HG02973 (cell line): ENCODE measurements around the gene PCYOX1L.

ENCODE experiments used
- ATAC-seq: cut with Tn5 transposase; IDR thresholded peaks from one replicate; pipeline ENCODE4 v1.9.1; 2021; ENCODE audit warnings: moderate library complexity; ENCODE audit not compliant: unreplicated experiment

Gene PCYOX1L, protein sequence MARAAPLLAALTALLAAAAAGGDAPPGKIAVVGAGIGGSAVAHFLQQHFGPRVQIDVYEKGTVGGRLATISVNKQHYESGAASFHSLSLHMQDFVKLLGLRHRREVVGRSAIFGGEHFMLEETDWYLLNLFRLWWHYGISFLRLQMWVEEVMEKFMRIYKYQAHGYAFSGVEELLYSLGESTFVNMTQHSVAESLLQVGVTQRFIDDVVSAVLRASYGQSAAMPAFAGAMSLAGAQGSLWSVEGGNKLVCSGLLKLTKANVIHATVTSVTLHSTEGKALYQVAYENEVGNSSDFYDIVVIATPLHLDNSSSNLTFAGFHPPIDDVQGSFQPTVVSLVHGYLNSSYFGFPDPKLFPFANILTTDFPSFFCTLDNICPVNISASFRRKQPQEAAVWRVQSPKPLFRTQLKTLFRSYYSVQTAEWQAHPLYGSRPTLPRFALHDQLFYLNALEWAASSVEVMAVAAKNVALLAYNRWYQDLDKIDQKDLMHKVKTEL

DNA sequence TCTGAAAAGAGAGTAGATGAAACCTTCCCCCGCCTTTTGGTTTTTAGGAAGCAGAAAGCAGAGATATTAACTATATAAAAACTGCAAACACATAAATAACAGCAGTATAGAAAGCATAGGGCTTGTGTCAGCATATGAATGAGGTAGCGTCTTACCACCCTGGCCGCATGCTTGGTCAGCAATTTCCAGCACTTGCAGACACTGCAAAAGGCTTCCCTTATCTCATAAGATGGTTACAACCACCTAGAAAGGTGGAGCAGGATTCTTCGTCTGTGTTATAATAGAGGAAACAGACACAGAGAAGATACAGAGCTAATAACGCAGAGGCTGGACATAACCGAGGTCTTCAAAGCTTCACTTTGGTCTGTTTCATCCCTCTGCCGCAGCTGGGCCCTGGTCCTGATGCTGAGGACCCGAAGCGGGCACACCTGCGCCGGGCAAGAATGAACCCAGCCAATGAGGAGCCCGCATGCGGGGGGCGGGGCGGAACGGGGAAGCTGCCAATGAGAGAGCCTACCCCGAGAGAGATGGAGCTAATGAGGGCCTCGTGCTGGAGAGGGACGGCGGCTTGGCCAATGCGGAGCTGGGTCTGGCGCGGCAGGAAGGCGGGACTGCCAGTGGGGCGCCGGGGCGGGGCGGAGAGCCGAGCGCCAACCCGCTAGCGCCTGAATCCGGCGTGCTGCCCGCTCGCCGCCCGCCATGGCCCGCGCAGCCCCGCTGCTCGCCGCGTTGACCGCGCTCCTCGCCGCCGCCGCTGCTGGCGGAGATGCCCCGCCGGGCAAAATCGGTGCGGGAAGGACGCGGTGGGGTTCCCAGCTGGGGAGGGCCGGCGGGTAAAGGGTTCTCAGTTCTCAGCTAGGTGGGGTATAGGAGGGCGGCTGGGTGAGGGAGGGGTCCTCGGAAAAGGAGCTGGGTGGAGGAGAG lies at the start of gene PCYOX1L:
PCYOX1L (plus strand) TSS at position 677 of the 924 bp plus-strand sequence; CDS start at position 700, 23 bp downstream.
- peak; percentile 99 for ATAC-seq

DNA sequence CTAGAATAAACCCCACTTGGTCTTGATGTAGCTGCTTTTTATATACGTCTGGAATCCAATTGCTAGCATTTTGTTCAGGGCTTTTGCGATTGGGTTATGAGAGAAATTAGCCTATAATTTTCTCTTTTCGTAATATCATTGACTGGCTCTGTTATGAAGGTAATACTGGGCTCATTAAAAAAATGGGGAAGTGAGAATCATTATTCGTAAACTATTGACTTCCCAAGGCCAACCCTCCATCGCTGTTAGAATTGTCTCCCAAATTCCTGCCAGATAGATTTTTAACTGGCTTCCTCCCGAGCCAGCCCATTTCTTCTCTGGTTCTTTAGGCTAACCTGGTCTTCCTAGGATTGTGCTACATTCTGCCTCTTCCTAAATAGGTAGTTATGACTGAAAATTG lies 48.5 kb upstream of the PCYOX1L start:
- no peak for ATAC-seq

DNA sequence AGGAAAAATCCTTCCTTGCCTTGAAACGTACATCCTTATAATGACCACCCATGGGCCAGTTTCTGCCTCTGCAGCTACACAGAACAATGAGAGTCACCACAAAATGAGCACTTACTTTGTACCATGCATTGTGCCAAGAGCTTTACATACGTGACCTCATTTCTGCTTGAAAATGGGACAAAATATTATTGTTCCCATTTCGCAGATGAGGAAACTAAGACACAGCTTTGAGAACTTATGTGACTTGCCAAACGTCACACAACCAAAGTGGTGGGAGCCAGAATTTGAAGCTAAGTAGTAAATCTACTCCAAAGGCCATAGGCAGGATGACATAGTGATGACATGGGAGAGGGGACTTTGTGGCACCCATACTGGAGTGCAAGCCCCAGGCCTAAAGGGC lies 47.4 kb upstream of the PCYOX1L start:
- no peak for ATAC-seq

DNA sequence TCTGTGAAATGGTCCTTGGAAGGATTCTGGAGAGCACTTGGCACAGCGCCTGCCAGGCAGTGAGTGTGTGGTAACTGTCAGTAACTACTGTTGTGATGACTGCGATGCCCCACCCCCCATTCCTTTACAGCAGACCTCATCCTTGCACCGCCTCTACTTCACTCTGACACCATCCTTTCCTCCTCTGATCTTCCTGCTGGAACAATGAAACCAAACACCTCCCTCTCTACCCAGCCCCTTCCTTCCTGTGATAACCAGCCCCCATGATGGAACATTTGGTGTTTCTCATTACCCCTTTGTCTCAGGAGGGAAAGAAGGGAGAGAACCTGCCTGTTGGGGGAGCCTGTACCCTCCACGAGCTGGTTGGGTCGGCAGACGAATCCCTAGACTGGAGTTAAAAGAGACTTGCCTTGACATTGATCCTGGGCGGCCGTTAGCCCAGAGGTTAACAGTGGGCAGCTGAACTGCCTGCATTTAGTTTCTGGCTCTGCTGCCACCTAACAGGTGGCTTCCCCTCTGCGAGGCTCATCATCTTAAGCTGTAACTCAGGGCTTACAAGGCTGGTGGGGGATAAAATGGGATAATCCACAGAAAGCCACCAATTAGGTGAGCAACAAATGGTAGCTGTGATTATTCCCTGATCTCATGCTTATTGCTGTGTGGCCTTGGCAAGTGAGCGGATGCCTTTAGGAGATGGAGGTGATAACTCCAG lies 46.7 kb upstream of the PCYOX1L start:
- no peak for ATAC-seq

DNA sequence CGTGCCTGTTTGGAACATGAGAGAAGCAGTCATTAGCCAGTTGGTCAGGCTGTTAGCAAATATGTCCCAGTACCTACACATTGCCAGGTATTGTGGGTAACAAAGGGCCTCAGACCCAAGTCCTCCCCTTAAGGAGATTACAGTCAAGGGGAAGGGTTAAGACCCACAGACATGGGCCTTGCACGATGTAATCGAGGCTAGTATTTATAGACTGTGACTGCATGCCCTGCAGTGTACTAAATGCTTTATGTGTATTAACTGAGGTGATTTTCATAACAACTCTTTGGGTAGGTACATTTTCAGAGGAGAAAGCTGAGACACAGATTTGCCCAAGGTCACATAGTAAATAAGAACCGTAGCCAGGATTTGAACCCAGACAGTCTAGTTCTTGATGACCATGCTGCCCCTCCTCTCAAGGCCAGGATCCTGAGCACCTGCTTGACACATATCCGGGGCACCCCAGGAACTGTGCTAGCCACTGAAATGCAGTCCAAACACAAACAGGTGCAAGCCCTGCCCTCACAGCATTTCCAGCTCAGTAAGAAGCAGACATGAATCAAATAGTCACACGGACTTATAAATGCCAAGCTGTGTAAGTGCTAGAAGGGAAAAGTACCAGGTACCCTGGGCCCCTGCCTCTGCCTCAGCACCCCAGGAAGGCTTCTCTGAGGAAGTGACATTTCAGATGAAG lies 44.5 kb upstream of the PCYOX1L start:
- ATAC-seq, result no peak

DNA sequence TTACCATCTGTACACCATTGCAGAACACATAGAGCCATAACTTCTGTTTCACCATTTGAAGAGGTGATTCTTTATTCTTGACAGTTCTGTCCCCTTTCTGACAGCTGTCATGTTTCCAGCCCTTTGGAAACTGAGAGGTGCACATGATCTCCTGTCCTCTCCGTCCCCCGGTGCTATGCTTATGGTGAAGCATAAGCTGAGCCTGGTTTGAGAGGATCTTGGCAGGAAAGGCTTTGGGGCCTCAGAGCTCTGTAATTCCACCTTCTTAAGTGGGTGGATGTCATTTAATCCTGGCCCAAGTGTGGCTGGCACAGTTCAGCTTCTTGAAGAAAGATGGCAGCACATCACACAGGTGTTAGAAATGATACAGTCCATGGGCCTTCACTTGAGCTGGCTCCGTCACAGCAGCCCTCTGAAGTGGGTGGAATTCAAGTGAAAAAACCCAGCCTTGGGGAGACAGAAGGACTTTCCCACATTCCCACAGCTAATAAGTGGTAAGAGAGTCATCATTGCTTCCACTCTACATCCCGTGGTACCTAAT lies 43.2 kb upstream of the PCYOX1L start:
- no peak for ATAC-seq

DNA sequence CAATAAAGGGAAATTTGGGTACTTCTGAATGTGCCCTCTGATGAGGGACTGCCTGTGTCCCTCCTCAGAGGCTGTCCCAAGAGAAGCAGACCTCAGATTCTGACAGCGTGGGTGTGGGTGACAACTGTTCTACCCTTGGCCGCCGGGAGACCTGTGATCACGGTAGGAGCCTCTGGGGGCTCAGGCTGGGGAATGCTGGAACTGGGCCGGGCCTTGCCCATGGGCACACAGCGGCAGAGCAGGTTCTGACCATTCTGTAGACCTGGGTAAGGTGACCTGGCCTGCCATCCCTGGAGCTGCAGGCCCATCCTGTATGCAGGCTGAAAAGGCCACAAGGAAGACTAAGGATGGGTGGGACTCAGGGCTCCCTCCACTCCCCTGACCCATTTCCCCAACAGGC lies 42.1 kb upstream of the PCYOX1L start:
- ATAC-seq, result no peak

DNA sequence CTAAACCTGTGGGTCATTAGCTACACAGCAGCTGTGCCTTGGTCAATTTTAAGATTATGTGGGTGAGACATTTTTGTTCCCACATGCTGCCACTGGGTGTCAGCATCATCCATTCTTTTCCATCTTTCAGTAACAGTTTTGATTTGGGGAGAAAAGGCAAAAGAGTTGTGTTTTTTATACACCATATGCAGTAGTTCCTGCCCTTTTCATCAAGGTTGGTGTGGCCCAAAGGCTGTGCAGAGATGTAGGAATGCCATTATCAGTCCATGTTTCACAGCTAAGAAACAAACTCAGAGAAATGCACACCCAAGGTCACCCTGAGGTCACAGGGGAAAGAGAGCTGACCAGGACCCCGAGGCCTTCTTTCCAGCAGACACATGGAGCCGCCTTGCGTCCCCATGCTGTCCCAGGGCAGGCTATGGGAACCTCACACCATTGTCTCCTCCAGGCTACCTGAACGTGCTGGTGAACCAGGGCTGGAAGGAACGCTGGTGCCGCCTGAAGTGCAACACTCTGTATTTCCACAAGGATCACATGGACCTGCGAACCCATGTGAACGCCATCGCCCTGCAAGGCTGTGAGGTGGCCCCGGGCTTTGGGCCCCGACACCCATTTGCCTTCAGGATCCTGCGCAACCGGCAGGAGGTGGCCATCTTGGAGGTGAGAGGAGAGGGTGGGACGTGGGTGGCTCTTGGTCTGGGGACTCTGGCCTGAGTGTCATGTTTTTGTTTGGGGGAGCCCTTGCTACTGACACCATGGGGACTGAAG lies 40.4 kb upstream of the PCYOX1L start:
- peak; percentile 56 for ATAC-seq

DNA sequence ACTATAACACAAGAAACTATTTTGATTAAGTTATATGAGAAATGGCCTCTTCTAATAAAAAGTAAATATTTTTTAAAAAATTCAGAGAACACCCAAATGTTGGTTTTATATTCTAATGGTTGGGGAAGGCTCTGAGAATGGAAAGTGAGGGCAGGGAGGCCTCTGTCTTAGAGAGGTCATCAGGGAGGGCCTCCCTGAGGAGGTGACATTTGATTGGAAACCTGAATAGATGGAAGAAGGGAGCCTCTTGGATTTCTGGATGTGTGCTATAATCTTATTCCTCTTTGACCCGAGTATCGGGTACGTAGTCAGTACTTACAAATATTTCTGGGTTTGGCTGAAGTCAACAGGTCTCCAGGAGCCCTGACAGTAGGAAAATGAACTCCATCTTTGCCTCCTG lies 38.7 kb upstream of the PCYOX1L start:
- no peak for ATAC-seq

DNA sequence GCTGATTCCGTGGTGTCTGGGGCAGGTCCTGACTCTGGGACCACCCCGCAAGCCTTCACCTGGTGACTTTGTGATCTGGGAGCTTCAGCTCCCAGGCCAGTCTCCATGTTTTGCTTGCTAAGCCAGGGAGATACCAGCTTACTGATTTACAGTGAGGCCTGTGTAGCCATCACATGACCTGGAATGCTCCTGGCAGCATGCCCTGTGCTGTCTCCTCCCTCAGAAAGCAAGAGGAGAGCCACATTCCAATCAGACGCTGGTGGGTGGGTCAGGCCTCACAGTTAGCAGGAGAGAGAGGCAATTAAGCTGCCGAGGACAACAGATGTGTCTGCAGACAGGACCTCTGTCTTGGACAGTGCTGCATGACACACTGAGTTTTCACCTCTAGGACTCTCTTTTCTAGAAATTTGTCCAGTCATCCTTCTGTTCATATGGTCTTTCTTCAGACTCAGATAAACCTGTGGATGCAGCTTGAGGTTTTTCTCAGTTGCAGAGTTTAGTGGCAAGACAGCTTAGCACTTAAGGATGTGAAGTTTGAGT lies 37.0 kb upstream of the PCYOX1L start:
- no peak for ATAC-seq

DNA sequence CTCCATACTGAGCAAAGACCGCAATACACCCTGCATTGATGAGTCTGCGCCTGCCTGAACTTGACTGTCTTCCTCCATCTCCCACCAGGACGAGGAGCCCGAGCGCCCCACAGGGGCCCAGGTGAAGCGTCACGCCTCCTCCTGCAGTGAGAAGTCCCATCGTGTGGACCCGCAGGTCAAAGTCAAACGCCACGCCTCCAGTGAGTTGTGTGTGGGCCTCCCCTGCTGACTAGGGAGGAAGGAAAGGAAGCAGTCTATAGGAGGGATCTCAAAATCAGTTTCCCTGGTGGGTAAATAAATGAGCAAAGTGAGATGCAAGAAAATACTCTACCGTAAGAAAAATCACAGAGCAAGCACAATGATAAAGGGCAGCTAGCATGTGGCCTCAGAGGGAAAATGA lies 35.3 kb upstream of the PCYOX1L start:
- ATAC-seq, result no peak

DNA sequence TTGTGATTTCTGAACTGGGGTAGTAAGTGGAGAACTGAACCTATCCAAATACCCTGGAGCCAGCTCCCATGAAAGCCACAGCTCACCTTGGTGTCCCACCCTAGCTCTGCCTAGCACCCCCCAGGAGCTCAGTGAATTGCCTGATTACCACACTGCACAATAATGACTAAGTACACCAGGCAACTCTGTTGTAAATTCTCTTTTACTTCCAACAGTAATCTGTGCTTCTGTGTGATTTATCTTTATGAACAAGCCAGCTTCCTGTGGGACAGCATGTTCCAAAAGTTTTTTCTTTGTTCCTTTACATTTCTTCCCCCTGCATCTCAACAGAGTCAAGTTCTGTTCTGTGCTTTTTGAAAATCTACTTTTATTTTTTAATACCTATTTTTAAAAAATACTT lies 34.6 kb upstream of the PCYOX1L start:
- ATAC-seq, result no peak

DNA sequence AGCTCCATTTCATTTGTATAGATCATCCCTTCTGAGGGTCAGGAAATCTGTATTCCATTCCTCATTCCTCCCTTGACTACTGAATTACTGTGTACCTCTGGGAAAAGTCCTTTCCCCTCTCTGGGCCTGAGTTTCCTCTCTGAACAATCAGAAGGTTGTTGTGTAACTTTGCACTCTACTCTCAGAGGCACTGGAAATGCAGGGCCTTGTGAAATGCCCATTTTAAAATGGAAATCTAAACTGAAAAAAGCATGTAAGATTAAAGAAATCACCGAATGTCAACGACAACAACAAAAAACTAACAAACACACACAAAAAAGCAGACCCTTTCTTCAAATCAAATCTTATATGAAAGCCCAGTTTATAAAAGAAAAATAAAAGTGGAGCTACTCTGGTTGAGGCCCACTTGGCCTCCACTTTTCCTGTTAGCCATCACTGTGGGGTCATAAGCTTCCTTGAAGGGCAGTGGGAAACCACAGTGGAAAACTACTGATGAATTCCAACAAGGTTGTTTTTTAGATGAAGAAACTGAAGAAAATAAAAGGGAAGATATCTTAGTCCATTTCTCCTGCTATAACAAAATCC lies 34.1 kb upstream of the PCYOX1L start:
- no peak for ATAC-seq

DNA sequence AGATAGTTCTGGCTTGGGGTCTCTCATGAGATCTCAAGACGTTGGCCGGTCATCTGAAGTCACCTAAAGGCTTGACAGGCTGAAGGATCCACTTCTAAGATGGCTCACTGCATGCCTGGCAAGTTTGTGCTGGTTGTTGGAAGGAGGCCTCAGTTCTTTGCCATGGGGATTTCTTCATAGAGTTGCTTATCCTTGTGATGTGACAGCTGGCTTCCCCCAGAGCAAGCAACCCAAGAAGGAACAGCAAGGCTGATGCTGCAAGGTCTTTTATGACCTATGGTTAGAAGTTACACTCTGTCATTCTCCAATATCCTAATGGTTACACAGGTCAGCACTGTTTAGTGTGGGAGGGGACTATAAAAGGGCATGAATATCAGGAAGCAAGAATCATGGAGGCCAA lies 33.2 kb upstream of the PCYOX1L start:
- ATAC-seq, result no peak

DNA sequence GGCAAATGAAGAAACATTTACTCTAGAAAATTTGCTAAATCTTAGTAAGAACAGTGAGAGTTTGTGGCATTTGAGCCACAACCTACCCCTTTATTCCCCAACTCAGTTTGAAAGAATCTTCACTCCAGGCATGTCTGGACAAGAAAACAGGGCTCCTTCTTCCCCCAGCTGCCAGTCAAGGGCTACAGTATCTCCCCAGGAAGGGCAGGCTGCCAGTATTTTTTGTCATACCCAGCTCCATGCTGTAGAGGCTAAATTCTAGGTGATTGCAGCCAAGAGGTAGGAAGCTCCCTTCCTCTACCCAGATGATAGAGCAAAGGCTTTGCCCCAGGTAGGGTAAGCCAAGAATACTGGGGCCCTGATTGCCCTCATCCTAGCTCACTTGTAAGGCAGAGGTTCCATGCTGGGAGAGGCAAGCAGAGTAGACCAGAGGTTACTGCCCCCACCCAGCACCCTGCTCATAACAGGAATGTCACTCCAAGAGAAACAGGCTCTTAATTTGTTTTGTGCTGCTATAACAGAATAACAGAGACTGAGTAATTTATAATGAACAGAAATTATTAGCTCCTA lies 32.6 kb upstream of the PCYOX1L start:
- no peak for ATAC-seq

DNA sequence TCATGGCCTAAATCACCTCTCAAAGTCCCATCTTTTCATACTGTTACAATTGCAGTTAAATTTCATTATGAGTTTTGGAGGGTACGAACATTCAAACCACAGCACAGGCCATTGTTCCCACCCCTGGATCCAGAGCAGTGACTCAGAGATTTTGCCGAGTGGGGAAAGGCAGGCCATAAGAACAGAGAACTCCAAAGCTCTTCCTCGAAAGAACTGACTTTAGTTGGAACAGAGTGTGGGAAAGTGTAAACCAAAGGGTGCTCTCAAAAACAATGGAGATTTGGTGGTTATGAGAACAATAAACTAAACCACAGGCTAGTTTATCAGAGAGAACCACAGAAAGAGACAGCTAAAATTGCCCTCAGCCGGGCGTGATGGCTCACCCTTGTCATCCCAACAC lies 32.0 kb upstream of the PCYOX1L start:
- no peak for ATAC-seq

DNA sequence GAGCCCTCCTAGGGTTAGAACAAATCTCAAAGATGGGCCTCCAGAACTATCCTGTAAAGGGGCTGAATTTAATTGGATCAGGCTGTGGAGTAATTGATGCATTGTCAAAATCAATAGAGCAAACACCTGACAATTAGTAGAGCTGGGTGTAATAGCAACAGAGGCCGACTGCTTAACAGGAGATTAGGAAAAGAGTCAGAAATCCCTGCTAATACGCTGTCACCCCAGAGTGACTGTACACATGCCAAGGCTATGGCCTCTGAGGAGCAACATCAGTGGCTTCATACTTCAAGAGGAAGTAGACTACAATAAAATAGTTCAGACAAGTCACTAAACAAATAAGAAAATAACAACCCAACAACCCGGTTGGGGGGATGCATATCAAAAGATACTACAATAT lies 31.2 kb upstream of the PCYOX1L start:
- no peak for ATAC-seq

DNA sequence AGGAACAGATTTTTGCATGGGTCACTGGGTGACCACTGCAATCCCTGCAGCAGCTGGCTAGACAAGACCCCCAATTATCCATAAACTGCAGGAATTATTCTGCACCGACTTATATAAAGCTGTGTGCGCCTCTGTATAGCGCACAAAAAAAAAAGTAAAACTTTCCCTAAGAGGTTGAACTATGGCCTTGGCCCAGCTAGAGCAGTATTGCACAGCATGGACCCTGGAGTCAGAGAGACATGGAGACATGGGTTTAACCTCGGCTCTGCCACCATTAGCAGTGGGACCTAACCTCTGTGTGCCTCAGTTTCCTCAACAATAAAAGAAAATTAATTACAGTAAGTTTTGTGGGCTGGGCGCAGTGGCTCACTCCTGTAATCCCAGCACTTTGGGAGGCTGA lies 29.7 kb upstream of the PCYOX1L start:
- ATAC-seq, result no peak
